Endodermal cell (in vitro differentiated cells): Measurements from ENCODE around the gene DPH5. TPM values are rescaled to one million over a fixed set of nuclear protein-coding genes. Genes with fewer than 3 reads are reported as not detected.
A peak's percentile ranks its signal among the peaks of the same experiment; 100 is the strongest.
"Not testable (repeated sequence)": the region's sequence is repeated elsewhere in the genome, so short reads cannot be mapped to it uniquely, and the experiment has no call there.

Experiments used
- DNase-seq: peaks from one replicate; pipeline ENCODE4 v3.0.0-alpha.2; 2017
- H3K27ac ChIP-seq: 2 replicates; pipeline ENCODE4 v1.5.1; 2013; ENCODE audit warnings: mild to moderate bottlenecking, low read depth, low read length, moderate library complexity
- H3K27me3 ChIP-seq: 2 replicates; pipeline ENCODE4 v1.6.1; 2013; ENCODE audit warnings: mild to moderate bottlenecking, low read length, moderate library complexity; ENCODE audit not compliant: insufficient read depth, control insufficient read depth, poor library complexity, severe bottlenecking
- H3K36me3 ChIP-seq: 2 replicates; pipeline ENCODE4 v1.7.0; 2013; ENCODE audit warnings: mild to moderate bottlenecking, low read length, moderate library complexity; ENCODE audit not compliant: control insufficient read depth, insufficient read depth
- H3K4me1 ChIP-seq: one replicate; pipeline ENCODE4 v1.7.0; 2013; ENCODE audit warnings: low read length; ENCODE audit not compliant: control insufficient read depth, insufficient read depth
- H3K4me3 ChIP-seq: 2 replicates; pipeline ENCODE4 v1.5.1; 2013; ENCODE audit warnings: mild to moderate bottlenecking, low read length, moderate library complexity
- H3K9ac ChIP-seq: 2 replicates; pipeline ENCODE4 v1.6.1; 2013; ENCODE audit warnings: mild to moderate bottlenecking, low read length, moderate library complexity; ENCODE audit not compliant: poor library complexity, severe bottlenecking; ENCODE audit errors: extremely low read depth
- H3K9me3 ChIP-seq: 2 replicates; pipeline ENCODE4 v1.6.1; 2013; ENCODE audit warnings: mild to moderate bottlenecking, low read length, moderate library complexity; ENCODE audit not compliant: control insufficient read depth
- H3K27ac Mint-ChIP-seq: 2 replicates; pipeline ENCODE4 v1.8.0; 2020; ENCODE audit warnings: mixed read lengths
- H3K27me3 Mint-ChIP-seq: 2 replicates; pipeline ENCODE4 v1.8.0; 2021; ENCODE audit warnings: mild to moderate bottlenecking, mixed read lengths; ENCODE audit not compliant: insufficient read depth
- H3K36me3 Mint-ChIP-seq: 2 replicates; pipeline ENCODE4 v1.8.0; 2020; ENCODE audit warnings: low read depth, mixed read lengths
- H3K4me1 Mint-ChIP-seq: 2 replicates; pipeline ENCODE4 v1.8.0; 2020; ENCODE audit warnings: mixed read lengths
- H3K4me3 Mint-ChIP-seq: 2 replicates; pipeline ENCODE4 v1.8.0; 2020; ENCODE audit warnings: mild to moderate bottlenecking, moderate library complexity, mixed read lengths
- H3K9me3 Mint-ChIP-seq: 2 replicates; pipeline ENCODE4 v1.8.0; 2020; ENCODE audit warnings: mild to moderate bottlenecking, mixed read lengths
- WGBS, 2 experiments: methylation state at CpG; one replicate each; pipeline versions ENCODE4 v1.1.5 to v1.1.7; 2013; ENCODE audit warnings: missing lambda C conversion rate in 2 of 2, mixed read lengths in 1 of 2; ENCODE audit not compliant: insufficient coverage in 1 of 2, insufficient read length in 1 of 2; 5-methylcytosine and 5-hydroxymethylcytosine counted together
- total RNA-seq, 2 donors: library from RNA; stranded (reverse); fragmentation: NEBNext Ultra II Directional in 1 of 2; extraction: Animal tissue kit (Norgen Biotek cat#: 25700) in 1 of 2; gene quantifications; 2 replicates in 1 of 2; 3 replicates in 1 of 2; pipeline ENCODE4 v1.2.1, GENCODE V29; 2021
- TF ChIP-seq, protein P1 (sequence below): fragments of 200-600 bp; sonication (generic); conservative IDR thresholded peaks from 2 replicates; pipeline ENCODE4 v1.5.0; 2021; ENCODE audit warnings: antibody characterized with exemption, mild to moderate bottlenecking

DPH5 gene
- total RNA-seq, 2 donors from 2014 or later, result 38.7 to 40.4 TPM

DNA sequence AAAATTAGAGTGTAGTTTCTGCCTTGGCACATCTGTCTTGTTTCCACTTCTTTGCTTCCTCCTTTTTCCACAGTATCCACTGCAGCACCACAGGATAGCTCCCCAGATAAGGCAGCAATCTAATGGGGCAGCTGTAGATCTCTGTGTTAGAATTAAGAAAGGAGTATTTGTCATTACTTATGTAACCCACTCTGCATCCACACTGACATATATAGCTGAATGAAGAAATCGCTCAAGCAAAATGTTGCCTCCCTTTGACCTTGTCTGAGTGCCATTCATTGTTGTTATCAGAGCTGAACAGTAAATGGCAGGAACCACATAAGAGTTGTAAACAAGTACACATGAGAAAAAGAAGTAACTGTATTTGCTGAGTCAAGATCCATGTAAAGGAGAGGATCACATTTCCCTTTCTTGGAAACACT is 45.9 kb upstream of the DPH5 start:
- Histone ChIP-seq H3K4me1 (no peaks in the 10 kb centered on the region), H3K27me3 (no peaks in the 10 kb centered on the region), H3K4me3 (no peak overlapping the region), H3K9ac (no peak overlapping the region), H3K36me3 (no peaks in the 10 kb centered on the region), H3K9me3 (no peaks in the 10 kb centered on the region), H3K27ac (no peak overlapping the region)
- Mint-ChIP-seq H3K36me3 (no peaks in the 10 kb centered on the region), H3K9me3 (no peaks in the 10 kb centered on the region), H3K27ac (no peak overlapping the region), H3K27me3 (no peaks in the 10 kb centered on the region), H3K4me1 (peaks cover 8% of the 10 kb centered on the region), H3K4me3 (no peak overlapping the region)
- DNase-seq, result no peak
- TF ChIP-seq, protein P1, sequence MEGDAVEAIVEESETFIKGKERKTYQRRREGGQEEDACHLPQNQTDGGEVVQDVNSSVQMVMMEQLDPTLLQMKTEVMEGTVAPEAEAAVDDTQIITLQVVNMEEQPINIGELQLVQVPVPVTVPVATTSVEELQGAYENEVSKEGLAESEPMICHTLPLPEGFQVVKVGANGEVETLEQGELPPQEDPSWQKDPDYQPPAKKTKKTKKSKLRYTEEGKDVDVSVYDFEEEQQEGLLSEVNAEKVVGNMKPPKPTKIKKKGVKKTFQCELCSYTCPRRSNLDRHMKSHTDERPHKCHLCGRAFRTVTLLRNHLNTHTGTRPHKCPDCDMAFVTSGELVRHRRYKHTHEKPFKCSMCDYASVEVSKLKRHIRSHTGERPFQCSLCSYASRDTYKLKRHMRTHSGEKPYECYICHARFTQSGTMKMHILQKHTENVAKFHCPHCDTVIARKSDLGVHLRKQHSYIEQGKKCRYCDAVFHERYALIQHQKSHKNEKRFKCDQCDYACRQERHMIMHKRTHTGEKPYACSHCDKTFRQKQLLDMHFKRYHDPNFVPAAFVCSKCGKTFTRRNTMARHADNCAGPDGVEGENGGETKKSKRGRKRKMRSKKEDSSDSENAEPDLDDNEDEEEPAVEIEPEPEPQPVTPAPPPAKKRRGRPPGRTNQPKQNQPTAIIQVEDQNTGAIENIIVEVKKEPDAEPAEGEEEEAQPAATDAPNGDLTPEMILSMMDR, result no peak
- WGBS, 2 experiments, result 80 to 83% methylated on average over 1 of the region's 1 CpG

DNA sequence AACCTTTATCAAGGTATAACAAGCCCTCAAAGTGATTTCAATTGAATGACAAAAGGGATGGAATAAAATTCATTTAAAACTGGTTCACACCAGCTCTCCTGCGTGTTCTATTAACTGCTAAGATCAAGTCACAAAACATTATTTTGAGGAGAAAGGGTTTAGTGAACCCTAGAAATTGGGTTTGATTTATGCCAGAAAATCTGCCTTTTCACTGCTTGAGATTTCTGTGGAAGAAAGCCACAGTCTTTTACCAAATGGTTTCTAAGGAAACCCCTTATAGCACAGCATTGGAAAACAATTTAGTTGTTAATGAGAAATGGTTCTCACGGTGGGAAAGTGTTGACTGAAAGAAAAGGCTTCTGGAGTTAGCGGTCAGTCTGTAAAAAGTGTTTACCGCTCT is 43.6 kb upstream of the DPH5 start:
- Mint-ChIP-seq H3K4me1 (peaks cover 8% of the 10 kb centered on the region), H3K36me3 (no peaks in the 10 kb centered on the region), H3K4me3 (no peak overlapping the region), H3K27me3 (no peaks in the 10 kb centered on the region), H3K9me3 (no peaks in the 10 kb centered on the region), H3K27ac (no peak overlapping the region)
- Histone ChIP-seq H3K4me1 (no peaks in the 10 kb centered on the region), H3K9ac (no peak overlapping the region), H3K4me3 (no peak overlapping the region), H3K36me3 (no peaks in the 10 kb centered on the region), H3K27me3 (peaks cover under 1% of the 10 kb centered on the region), H3K27ac (peak overlapping the region; percentile 92), H3K9me3 (no peaks in the 10 kb centered on the region)
- no peak for DNase-seq
- whole genome bisulfite sequencing, 2 experiments, result 50 to 58% methylated on average over 4 of the region's 4 CpGs
- TF ChIP-seq, protein P1, result no peak

DNA sequence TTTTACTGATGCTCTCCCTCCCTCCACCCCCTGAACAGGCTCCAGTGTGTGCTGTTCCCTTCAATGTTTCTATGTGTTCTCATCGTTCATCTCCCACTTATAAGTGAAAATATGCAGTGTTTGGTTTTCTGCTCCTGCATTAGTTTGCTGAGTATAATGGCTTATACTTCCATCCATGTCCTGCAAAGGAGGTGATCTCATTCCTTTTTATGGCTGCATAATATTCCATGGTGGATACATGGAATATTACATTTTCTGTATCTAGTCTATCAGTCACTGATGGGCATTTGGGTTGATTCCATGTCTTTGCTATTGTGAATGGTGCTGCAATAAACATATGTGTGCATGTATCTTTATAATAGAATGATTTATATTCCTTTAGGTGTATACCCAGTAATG is 41.4 kb upstream of the DPH5 start:
- not testable (repeated sequence) for H3K9me3 ChIP-seq, H3K36me3 Mint-ChIP-seq, H3K4me1 ChIP-seq, H3K27ac ChIP-seq, H3K36me3 ChIP-seq, H3K27ac Mint-ChIP-seq, H3K9me3 Mint-ChIP-seq, DNase-seq, H3K27me3 ChIP-seq, H3K4me3 ChIP-seq, H3K4me3 Mint-ChIP-seq, H3K4me1 Mint-ChIP-seq, H3K27me3 Mint-ChIP-seq, H3K9ac ChIP-seq
- WGBS, 2 experiments, result 88% methylated on average over 1 of the region's 1 CpG; no CpG with 5 or more reads in 1 of the 2 experiments

DNA sequence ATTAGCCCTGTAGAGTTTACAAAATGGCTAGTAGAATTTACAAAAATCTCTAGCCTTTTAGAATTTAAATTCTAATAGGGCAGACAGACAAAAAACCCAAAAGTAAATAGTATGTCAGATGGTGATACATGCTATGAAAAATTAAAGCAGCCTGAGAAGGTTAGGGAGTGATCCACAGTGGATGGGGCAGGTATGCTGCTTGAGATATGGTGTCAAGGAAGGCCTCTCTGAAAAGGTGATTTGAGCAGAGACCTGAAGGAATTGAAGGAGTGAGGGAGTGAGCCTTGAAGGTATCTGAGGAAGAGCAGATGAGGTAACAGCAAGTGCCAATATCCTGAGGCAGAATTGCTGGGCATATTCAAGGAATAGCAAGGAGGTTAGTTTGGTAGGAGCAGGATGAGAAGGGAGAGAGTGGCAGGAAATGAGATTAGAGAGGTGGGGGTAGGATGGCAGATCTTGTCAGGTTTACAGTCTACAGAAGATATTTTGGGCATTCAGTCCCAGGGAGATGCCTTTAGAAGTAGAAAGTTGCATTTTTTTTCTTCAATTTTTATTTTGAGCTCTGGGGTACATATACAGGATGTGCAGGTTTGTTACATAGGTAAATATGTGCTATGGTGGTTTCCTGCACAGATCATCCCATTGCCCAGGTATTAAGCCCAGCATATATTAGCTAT is 40.8 kb upstream of the DPH5 start:
- Histone ChIP-seq H3K27me3 (peaks cover 6% of the 10 kb centered on the region), H3K4me1 (no peaks in the 10 kb centered on the region), H3K27ac (no peak overlapping the region), H3K9ac (no peak overlapping the region), H3K36me3 (no peaks in the 10 kb centered on the region), H3K9me3 (no peaks in the 10 kb centered on the region), H3K4me3 (no peak overlapping the region)
- no peak overlapping the region for H3K4me3 Mint-ChIP-seq
- no peaks in the 10 kb centered on the region for H3K27me3 Mint-ChIP-seq
- TF ChIP-seq, protein P1, result no peak
- DNase-seq, result no peak
- peaks cover 8% of the 10 kb centered on the region for H3K4me1 Mint-ChIP-seq
- no peak overlapping the region for H3K27ac Mint-ChIP-seq
- H3K9me3 Mint-ChIP-seq, result no peaks in the 10 kb centered on the region
- H3K36me3 Mint-ChIP-seq, result no peaks in the 10 kb centered on the region
